ENCODE data around the gene ST6GALNAC4.

DNA sequence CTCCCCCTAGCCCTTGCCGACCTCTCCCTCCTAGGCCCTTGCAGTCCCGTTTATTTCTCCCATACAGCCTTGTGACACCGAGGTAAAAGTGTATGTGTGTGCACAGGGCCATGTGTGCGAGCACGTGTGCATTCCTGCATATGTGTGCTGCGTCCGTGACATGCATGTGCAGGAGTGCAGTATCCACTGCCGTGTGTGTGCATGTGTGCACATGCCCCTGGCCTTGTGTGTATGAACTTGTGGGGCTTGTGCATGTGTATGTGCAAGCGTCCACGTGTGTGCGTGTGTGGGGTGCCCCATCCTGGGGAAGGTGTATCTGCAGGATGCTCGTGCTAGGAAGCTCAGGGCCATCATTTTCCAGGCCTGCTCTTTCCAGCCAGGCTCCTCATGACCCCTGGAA is 46.0 kb downstream of the ST6GALNAC4 start:
- TF ChIP-seq, protein P1, sequence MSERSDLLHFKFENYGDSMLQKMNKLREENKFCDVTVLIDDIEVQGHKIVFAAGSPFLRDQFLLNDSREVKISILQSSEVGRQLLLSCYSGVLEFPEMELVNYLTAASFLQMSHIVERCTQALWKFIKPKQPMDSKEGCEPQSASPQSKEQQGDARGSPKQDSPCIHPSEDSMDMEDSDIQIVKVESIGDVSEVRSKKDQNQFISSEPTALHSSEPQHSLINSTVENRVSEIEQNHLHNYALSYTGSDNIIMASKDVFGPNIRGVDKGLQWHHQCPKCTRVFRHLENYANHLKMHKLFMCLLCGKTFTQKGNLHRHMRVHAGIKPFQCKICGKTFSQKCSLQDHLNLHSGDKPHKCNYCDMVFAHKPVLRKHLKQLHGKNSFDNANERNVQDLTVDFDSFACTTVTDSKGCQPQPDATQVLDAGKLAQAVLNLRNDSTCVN (tag by site-specific recombination; optimal IDR thresholded peaks at IDR 0.05) = no peak
- TF ChIP-seq, protein P2, sequence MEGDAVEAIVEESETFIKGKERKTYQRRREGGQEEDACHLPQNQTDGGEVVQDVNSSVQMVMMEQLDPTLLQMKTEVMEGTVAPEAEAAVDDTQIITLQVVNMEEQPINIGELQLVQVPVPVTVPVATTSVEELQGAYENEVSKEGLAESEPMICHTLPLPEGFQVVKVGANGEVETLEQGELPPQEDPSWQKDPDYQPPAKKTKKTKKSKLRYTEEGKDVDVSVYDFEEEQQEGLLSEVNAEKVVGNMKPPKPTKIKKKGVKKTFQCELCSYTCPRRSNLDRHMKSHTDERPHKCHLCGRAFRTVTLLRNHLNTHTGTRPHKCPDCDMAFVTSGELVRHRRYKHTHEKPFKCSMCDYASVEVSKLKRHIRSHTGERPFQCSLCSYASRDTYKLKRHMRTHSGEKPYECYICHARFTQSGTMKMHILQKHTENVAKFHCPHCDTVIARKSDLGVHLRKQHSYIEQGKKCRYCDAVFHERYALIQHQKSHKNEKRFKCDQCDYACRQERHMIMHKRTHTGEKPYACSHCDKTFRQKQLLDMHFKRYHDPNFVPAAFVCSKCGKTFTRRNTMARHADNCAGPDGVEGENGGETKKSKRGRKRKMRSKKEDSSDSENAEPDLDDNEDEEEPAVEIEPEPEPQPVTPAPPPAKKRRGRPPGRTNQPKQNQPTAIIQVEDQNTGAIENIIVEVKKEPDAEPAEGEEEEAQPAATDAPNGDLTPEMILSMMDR (tag by site-specific recombination; IDR thresholded peaks at IDR 0.05) = no peak
- TF ChIP-seq, protein P3, sequence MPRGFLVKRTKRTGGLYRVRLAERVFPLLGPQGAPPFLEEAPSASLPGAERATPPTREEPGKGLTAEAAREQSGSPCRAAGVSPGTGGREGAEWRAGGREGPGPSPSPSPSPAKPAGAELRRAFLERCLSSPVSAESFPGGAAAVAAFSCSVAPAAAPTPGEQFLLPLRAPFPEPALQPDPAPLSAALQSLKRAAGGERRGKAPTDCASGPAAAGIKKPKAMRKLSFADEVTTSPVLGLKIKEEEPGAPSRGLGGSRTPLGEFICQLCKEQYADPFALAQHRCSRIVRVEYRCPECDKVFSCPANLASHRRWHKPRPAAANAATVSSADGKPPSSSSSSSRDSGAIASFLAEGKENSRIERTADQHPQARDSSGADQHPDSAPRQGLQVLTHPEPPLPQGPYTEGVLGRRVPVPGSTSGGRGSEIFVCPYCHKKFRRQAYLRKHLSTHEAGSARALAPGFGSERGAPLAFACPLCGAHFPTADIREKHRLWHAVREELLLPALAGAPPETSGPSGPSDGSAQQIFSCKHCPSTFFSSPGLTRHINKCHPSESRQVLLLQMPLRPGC (tag by site-specific recombination; IDR thresholded peaks at IDR 0.05) = no peak
- TF ChIP-seq, protein P4, sequence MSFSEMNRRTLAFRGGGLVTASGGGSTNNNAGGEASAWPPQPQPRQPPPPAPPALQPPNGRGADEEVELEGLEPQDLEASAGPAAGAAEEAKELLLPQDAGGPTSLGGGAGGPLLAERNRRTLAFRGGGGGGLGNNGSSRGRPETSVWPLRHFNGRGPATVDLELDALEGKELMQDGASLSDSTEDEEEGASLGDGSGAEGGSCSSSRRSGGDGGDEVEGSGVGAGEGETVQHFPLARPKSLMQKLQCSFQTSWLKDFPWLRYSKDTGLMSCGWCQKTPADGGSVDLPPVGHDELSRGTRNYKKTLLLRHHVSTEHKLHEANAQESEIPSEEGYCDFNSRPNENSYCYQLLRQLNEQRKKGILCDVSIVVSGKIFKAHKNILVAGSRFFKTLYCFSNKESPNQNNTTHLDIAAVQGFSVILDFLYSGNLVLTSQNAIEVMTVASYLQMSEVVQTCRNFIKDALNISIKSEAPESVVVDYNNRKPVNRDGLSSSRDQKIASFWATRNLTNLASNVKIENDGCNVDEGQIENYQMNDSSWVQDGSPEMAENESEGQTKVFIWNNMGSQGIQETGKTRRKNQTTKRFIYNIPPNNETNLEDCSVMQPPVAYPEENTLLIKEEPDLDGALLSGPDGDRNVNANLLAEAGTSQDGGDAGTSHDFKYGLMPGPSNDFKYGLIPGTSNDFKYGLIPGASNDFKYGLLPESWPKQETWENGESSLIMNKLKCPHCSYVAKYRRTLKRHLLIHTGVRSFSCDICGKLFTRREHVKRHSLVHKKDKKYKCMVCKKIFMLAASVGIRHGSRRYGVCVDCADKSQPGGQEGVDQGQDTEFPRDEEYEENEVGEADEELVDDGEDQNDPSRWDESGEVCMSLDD (tag by site-specific recombination; IDR thresholded peaks at IDR 0.05) = no peak
- TF ChIP-seq ZNF274 (IDR thresholded peaks at IDR 0.05; ENCODE audit: low read length) (no peak), ZNF274 (tag by site-specific recombination; IDR thresholded peaks at IDR 0.05; ENCODE audit: borderline replicate concordance) (no peak), ZNF558 (tag by site-specific recombination; IDR thresholded peaks at IDR 0.05) (no peak), ZNF2 (tag by site-specific recombination; IDR thresholded peaks at IDR 0.05) (no peak), IKZF3 (tag by site-specific recombination; IDR thresholded peaks at IDR 0.05) (no peak), SP2 (tag by site-specific recombination; IDR thresholded peaks at IDR 0.05) (no peak), ZNF707 (tag by site-specific recombination; IDR thresholded peaks at IDR 0.05) (no peak), ZSCAN5A (tag by site-specific recombination; IDR thresholded peaks at IDR 0.05) (no peak), ZBTB44 (tag by site-specific recombination; IDR thresholded peaks at IDR 0.05) (no peak)
